ENCODE measurements around the gene OR5D16.

Gene OR5D16

DNA sequence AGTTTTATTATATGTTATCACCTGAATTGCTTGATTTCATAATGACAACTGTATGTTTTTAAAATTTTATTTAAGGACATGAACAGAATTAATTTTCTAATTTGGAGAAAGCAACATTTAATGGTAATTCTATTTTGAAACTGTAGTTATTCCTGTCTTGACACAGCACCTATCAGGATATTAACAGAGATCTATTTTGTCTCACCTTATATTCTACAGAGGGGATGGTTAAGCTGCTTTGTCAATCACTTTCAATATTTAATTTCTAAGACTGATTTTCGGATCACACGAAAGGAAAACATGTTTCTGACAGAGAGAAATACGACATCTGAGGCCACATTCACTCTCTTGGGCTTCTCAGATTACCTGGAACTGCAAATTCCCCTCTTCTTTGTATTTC, at the start of gene OR5D16:
Gene OR5D16, plus strand, starts transcription at position 301 of the 400 bp plus-strand sequence. Its CDS starts 0 bp downstream, at position 301.
- POLR2A ChIA-PET = no interaction called here
- no peak for TF ChIP-seq HDGF (IDR thresholded peaks at IDR 0.05; ENCODE audit: borderline replicate concordance)
- TF ChIP-seq NFRKB (IDR thresholded peaks at IDR 0.05) = no peak
- no peak for TF ChIP-seq TARDBP (IDR thresholded peaks at IDR 0.05)
- no peak for TF ChIP-seq FOXM1 (IDR thresholded peaks at IDR 0.05; ENCODE audit: borderline replicate concordance)
- no peak for TF ChIP-seq CTBP1 (IDR thresholded peaks at IDR 0.05; ENCODE audit: borderline replicate concordance)
- DNase-seq (ENCODE audit: extremely low spot score) = no peak
- CTCF ChIA-PET = no interaction called here

DNA sequence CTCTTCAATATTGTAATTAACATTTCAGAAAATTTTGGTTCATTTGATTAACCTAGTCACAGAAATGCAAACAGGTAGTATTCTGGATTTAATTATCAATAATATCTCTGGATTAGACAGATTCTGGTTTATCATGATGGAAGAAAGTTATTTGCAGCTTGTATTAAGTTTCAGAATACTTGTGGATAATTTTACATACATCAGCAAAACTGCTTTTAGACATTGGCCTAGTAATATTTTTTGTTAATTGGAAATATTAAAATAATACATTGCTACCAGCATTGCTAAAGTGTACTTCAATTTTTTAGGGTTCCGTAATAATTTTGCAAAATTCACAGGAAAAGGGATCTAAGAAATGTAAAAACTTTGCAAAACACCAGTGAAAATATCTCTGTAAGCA, 46.9 kb upstream of the OR5D16 start:
- ChIA-PET POLR2A (no interaction called here), CTCF (no interaction called here)
- TF ChIP-seq CTBP1 (IDR thresholded peaks at IDR 0.05; ENCODE audit: borderline replicate concordance) (no peak), BHLHE40 (IDR thresholded peaks at IDR 0.05; ENCODE audit: borderline replicate concordance) (no peak), ARNT (IDR thresholded peaks at IDR 0.05) (no peak), SUZ12 (IDR thresholded peaks at IDR 0.05) (no peak)

DNA sequence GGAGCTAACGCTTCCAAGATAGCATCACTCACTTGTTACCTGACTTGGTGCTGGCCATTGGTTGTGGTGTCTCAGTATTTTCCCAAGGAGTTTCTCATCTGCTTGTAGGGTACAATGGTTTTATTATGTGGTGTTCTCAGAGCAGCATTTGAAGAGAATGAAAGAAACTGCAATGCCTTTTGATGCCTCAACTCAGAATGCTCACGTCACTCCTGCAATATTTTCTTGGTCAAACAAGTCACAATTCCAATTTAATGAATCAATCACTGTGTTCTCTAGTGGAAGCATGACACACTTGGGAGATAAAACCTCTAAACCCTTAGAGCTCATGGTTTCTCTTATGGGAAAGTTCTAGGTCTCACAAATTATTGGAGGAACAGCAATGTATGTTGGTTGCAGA, 45.2 kb upstream of the OR5D16 start:
- DNase-seq (ENCODE audit: extremely low spot score) = no peak
- ChIA-PET CTCF (no interaction called here), POLR2A (no interaction called here)
- no peak for TF ChIP-seq SP1 (IDR thresholded peaks at IDR 0.05)
- TF ChIP-seq TARDBP (IDR thresholded peaks at IDR 0.05) = no peak
- TF ChIP-seq FOXA1 (IDR thresholded peaks at IDR 0.05) = no peak
- no peak for TF ChIP-seq LEF1 (IDR thresholded peaks at IDR 0.05; ENCODE audit: borderline replicate concordance)
- TF ChIP-seq HDGF (IDR thresholded peaks at IDR 0.05; ENCODE audit: borderline replicate concordance) = no peak
- TF ChIP-seq FOXK2 (IDR thresholded peaks at IDR 0.05) = no peak
- no peak for TF ChIP-seq L3MBTL2 (conservative IDR thresholded peaks at IDR 0.05)
- TF ChIP-seq FOXM1 (IDR thresholded peaks at IDR 0.05; ENCODE audit: borderline replicate concordance) = no peak
- no peak for TF ChIP-seq NFRKB (IDR thresholded peaks at IDR 0.05)
- TF ChIP-seq ARNT (IDR thresholded peaks at IDR 0.05) = no peak
- TF ChIP-seq SUZ12 (IDR thresholded peaks at IDR 0.05) = no peak
- TF ChIP-seq, protein P1, sequence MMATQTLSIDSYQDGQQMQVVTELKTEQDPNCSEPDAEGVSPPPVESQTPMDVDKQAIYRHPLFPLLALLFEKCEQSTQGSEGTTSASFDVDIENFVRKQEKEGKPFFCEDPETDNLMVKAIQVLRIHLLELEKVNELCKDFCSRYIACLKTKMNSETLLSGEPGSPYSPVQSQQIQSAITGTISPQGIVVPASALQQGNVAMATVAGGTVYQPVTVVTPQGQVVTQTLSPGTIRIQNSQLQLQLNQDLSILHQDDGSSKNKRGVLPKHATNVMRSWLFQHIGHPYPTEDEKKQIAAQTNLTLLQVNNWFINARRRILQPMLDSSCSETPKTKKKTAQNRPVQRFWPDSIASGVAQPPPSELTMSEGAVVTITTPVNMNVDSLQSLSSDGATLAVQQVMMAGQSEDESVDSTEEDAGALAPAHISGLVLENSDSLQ (IDR thresholded peaks at IDR 0.05) = no peak
- no peak for TF ChIP-seq ELF4 (IDR thresholded peaks at IDR 0.05)
- TF ChIP-seq ZNF384 (IDR thresholded peaks at IDR 0.05) = no peak
- TF ChIP-seq BHLHE40 (IDR thresholded peaks at IDR 0.05; ENCODE audit: borderline replicate concordance) = no peak
- no peak for TF ChIP-seq CTBP1 (IDR thresholded peaks at IDR 0.05; ENCODE audit: borderline replicate concordance)

More for the DNA sequence above, 46.9 kb upstream of the OR5D16 start:
- DNase-seq (ENCODE audit: extremely low spot score) = no peak

DNA sequence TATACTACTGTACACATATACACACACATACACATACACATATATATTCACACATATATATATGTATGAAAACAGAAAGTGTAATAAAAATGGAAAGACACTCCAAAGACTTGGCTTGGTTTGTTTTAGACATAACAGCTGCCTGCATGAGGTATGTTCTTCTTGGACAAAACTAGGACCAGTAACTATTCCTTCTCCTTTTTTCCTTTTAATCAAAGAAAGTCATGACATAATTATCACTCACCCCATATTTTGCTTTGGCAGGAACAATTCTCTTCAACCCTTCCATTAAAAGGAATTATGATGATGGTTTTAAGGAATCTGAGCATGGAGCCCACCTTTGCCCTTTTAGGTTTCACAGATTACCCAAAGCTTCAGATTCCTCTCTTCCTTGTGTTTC, 43.3 kb upstream of the OR5D16 start, which contains the start of gene OR5D14:
Gene OR5D14, plus strand, starts transcription at position 301 of the 400 bp plus-strand sequence. Its CDS starts 0 bp downstream, at position 301.
- POLR2A ChIA-PET = no interaction called here
- no peak for DNase-seq (ENCODE audit: extremely low spot score)
- CTCF ChIA-PET = no interaction called here
- TF ChIP-seq FOXM1 (IDR thresholded peaks at IDR 0.05; ENCODE audit: borderline replicate concordance) (no peak), ELF4 (IDR thresholded peaks at IDR 0.05) (no peak), CTBP1 (IDR thresholded peaks at IDR 0.05; ENCODE audit: borderline replicate concordance) (no peak), ARNT (IDR thresholded peaks at IDR 0.05) (no peak)

DNA sequence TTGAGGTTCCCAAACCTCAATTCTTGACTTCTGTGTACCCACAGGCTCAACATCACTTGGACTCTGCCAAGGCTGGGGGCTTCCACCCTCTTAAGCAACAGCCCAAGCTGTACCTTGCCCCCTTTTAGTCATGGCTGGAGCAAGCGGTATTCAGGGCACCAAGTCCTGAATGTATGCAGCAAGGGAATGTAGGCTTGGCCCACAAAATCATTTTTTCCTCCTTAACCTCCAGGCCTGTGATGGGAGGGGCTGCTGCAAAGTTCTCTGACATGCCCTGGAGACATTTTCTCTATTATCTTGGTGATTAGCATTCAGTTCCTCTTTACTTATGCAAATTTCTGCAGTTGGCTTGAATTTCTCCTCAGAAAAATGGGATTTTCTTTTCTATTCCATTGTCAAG, 32.3 kb upstream of the OR5D16 start:
- no peak for DNase-seq (ENCODE audit: extremely low spot score)
- ChIA-PET POLR2A (no interaction called here), CTCF (no interaction called here)
- TF ChIP-seq SP1 (IDR thresholded peaks at IDR 0.05) = no peak
- TF ChIP-seq TARDBP (IDR thresholded peaks at IDR 0.05) = no peak
- TF ChIP-seq L3MBTL2 (conservative IDR thresholded peaks at IDR 0.05) = no peak
- no peak for TF ChIP-seq CTBP1 (IDR thresholded peaks at IDR 0.05; ENCODE audit: borderline replicate concordance)
- no peak for TF ChIP-seq LEF1 (IDR thresholded peaks at IDR 0.05; ENCODE audit: borderline replicate concordance)
- no peak for TF ChIP-seq FOXM1 (IDR thresholded peaks at IDR 0.05; ENCODE audit: borderline replicate concordance)
- TF ChIP-seq, protein P1 (IDR thresholded peaks at IDR 0.05) = no peak
- no peak for TF ChIP-seq ZNF384 (IDR thresholded peaks at IDR 0.05)
- no peak for TF ChIP-seq HDGF (IDR thresholded peaks at IDR 0.05; ENCODE audit: borderline replicate concordance)
- TF ChIP-seq NFRKB (IDR thresholded peaks at IDR 0.05) = no peak
- no peak for TF ChIP-seq BHLHE40 (IDR thresholded peaks at IDR 0.05; ENCODE audit: borderline replicate concordance)
- TF ChIP-seq FOXA1 (IDR thresholded peaks at IDR 0.05) = no peak
- no peak for TF ChIP-seq SUZ12 (IDR thresholded peaks at IDR 0.05)
- no peak for TF ChIP-seq ELF4 (IDR thresholded peaks at IDR 0.05)
- TF ChIP-seq FOXK2 (IDR thresholded peaks at IDR 0.05) = no peak
- no peak for TF ChIP-seq ARNT (IDR thresholded peaks at IDR 0.05)

DNA sequence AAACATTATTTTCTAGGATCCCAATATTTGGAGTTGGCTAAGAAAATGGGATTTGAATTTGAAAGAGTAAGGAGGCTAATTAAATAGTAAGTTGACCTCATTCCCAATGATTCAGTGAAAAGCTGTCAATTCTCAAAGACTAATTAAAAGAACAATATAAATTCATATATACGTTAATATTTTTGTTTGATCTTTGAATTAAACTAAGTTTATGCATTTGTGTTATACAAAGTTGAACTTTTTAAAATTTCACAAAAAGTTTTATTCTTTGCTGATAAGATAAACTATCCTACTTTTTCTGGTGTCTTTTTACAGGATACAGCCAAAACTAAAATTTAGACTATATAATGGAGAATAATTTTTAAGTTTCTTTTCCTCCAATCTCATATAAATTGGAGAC, 27.5 kb upstream of the OR5D16 start, which contains the start of gene OR5L1:
Gene OR5L1, plus strand, starts transcription at position 301 of the 400 bp plus-strand sequence. CDS start 100 bp downstream, outside the sequence.
- no peak for DNase-seq (ENCODE audit: extremely low spot score)

More for the DNA sequence above, 27.5 kb upstream of the OR5D16 start, which contains the start of gene OR5L1:
- ChIA-PET POLR2A (no interaction called here), CTCF (no interaction called here)
- no peak for TF ChIP-seq FOXK2 (IDR thresholded peaks at IDR 0.05)
- no peak for TF ChIP-seq FOXA1 (IDR thresholded peaks at IDR 0.05)
- TF ChIP-seq LEF1 (IDR thresholded peaks at IDR 0.05; ENCODE audit: borderline replicate concordance) = no peak
- no peak for TF ChIP-seq ARNT (IDR thresholded peaks at IDR 0.05)
- TF ChIP-seq SUZ12 (IDR thresholded peaks at IDR 0.05) = no peak
- no peak for TF ChIP-seq TARDBP (IDR thresholded peaks at IDR 0.05)
- no peak for TF ChIP-seq ZNF384 (IDR thresholded peaks at IDR 0.05)
- no peak for TF ChIP-seq L3MBTL2 (conservative IDR thresholded peaks at IDR 0.05)
- no peak for TF ChIP-seq HDGF (IDR thresholded peaks at IDR 0.05; ENCODE audit: borderline replicate concordance)
- TF ChIP-seq SP1 (IDR thresholded peaks at IDR 0.05) = no peak
- no peak for TF ChIP-seq FOXM1 (IDR thresholded peaks at IDR 0.05; ENCODE audit: borderline replicate concordance)
- no peak for TF ChIP-seq ELF4 (IDR thresholded peaks at IDR 0.05)
- no peak for TF ChIP-seq NFRKB (IDR thresholded peaks at IDR 0.05)
- no peak for TF ChIP-seq BHLHE40 (IDR thresholded peaks at IDR 0.05; ENCODE audit: borderline replicate concordance)
- TF ChIP-seq CTBP1 (IDR thresholded peaks at IDR 0.05; ENCODE audit: borderline replicate concordance) = no peak
- TF ChIP-seq, protein P1 (IDR thresholded peaks at IDR 0.05) = no peak
